Subcutaneous adipose tissue (tissue), 4 donors: ENCODE data around the gene ADK. TPM values are rescaled to one million over a fixed set of nuclear protein-coding genes. Genes with fewer than 3 reads are reported as not detected.

Experiments
- total RNA-seq, 4 donors: library from RNA; depleted of rRNA; stranded (reverse); fragments of >200 nt; gene quantifications; one replicate each; pipeline ENCODE4 v1.1.0, GENCODE V29; 2016
- TF ChIP-seq, protein P1 (sequence below): fragments of 450-650 bp; IDR thresholded peaks from one replicate; pipeline ENCODE4 v1.5.1; 2016; ENCODE audit warnings: low read depth, mild to moderate bottlenecking, control low read depth, antibody characterized with exemption, moderate library complexity

Gene ADK
- total RNA-seq, 4 donors from 2014 or later = 21.7 to 52.2 (median 38.8) TPM

DNA sequence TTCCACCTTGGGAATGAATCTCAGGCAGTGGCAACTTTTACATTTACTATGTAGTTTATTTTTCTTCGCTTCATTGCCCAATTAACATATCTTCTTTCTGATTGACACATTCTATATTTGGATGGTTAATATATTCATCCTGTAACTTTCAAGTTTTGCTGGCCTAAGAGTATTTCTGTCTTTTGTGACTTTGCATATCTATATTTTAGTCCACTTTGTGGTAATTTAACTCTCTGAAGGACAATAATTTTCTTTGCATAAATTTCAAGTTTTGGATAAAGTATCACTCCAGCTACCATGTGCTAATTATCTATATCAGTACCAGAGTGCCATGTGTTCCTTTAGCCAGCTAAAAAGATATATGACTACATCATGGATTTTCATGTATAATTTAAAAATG is 523.9 kb downstream of the ADK start:
- TF ChIP-seq, protein P1, sequence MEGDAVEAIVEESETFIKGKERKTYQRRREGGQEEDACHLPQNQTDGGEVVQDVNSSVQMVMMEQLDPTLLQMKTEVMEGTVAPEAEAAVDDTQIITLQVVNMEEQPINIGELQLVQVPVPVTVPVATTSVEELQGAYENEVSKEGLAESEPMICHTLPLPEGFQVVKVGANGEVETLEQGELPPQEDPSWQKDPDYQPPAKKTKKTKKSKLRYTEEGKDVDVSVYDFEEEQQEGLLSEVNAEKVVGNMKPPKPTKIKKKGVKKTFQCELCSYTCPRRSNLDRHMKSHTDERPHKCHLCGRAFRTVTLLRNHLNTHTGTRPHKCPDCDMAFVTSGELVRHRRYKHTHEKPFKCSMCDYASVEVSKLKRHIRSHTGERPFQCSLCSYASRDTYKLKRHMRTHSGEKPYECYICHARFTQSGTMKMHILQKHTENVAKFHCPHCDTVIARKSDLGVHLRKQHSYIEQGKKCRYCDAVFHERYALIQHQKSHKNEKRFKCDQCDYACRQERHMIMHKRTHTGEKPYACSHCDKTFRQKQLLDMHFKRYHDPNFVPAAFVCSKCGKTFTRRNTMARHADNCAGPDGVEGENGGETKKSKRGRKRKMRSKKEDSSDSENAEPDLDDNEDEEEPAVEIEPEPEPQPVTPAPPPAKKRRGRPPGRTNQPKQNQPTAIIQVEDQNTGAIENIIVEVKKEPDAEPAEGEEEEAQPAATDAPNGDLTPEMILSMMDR = no peak

DNA sequence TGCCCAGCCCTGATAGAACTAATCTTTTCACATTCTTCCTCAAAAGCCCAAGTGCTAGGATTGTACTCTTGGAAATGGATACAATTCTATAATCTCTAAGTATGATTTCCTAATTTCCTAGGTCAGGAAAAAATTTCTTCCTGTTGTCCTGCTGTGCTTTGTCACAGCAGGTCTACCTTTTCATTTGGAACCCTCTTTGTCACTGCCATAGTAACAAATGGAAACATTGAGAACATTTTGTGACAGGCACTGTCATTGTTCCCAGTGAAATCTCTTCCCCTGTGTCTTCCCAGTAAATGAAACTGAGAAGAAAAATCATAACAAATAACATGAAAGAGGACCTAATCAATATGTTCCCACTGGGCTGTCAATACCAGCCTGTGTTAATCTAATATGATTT is 524.5 kb downstream of the ADK start:
- TF ChIP-seq, protein P1 = no peak

DNA sequence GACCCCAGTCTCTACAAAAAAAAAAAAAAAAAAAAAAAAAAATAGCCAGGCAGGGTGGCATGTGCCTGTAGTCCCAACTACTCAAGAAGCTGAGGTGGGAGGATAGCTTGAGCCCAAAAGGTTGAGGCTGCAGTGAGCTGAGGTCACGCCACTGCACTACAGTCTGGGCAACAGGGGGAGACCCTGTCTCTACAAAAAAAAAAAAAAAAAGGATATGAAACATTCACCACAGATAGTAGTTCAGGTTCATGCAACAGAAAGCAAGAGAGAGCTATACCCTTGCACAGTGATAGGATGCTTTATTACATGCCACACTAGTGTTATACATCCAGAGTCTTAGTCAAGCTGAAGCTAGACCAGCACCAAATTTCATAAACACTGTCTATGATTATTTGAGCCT is 526.9 kb downstream of the ADK start:
- TF ChIP-seq, protein P1 = no peak

- TF ChIP-seq, protein P1 = no peak
These were observed 531.1 kb downstream of the ADK start for GRCh38 chr10:74681917-74682627.

- TF ChIP-seq, protein P1 = no peak
These were observed 532.0 kb downstream of the ADK start for GRCh38 chr10:74683067-74683466.

- TF ChIP-seq, protein P1 = no peak
These were observed 532.8 kb downstream of the ADK start for GRCh38 chr10:74683621-74684364.

- TF ChIP-seq, protein P1 = no peak
These were observed 533.4 kb downstream of the ADK start for GRCh38 chr10:74684462-74684861.
